ENCODE results near the gene SPNS2.

DNA sequence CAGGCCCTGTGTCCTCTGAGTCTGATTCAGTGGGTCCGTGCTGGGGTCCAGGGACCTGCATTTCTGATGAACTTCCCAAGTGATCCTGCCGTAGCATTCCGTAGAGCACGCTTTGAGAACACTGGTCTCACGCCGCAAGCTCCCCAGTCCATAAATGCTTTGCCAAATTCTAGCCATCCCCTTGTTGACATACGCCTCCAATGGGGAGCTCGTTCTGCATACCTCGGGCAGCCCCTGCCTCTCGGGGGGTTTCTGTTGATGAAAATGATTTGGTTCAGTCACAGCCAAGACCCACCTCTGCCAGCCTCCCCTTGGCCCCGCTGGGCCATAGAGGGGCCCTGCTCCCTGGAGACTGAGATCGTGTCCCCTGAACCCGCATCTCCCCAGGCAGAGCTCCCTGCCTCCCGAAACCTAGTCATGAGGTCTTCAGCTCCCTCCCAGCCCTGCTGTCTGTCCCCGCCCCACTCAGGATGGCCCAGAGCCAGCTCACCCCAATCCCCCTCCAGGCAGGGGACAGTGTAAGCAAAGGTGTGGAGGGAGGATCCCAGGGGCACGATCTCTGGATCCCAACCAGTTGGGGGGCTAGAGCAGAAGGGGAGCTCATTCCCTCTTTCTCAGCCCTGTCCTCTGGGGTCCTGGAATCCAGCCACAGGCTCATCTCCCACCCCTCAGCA lies 16.2 kb upstream of the SPNS2 start:
- TF ChIP-seq, protein P1, sequence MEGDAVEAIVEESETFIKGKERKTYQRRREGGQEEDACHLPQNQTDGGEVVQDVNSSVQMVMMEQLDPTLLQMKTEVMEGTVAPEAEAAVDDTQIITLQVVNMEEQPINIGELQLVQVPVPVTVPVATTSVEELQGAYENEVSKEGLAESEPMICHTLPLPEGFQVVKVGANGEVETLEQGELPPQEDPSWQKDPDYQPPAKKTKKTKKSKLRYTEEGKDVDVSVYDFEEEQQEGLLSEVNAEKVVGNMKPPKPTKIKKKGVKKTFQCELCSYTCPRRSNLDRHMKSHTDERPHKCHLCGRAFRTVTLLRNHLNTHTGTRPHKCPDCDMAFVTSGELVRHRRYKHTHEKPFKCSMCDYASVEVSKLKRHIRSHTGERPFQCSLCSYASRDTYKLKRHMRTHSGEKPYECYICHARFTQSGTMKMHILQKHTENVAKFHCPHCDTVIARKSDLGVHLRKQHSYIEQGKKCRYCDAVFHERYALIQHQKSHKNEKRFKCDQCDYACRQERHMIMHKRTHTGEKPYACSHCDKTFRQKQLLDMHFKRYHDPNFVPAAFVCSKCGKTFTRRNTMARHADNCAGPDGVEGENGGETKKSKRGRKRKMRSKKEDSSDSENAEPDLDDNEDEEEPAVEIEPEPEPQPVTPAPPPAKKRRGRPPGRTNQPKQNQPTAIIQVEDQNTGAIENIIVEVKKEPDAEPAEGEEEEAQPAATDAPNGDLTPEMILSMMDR (conservative IDR thresholded peaks at IDR 0.05 in 1 of 2, IDR thresholded peaks at IDR 0.05 in 1 of 2; ENCODE audit: extremely low read depth in 1 of 2, insufficient read depth in 1 of 2, low read depth in 1 of 2, low read length in 2 of 2): no peak
- no peak for TF ChIP-seq EZH2 (IDR thresholded peaks at IDR 0.05; ENCODE audit: borderline replicate concordance, low read length)

All from mammary epithelial cell (primary cell).